DND-41 (cell line): ENCODE data around the gene IFT88.

ENCODE experiments used
- ATAC-seq: fragments of 200-7000 bp; cut with Tn5 transposase; 3 replicates; pipeline ENCODE4 v1.9.1; 2021; ENCODE audit warnings: low read depth; ENCODE audit not compliant: insufficient read depth
- DNase-seq: peaks from one replicate; pipeline ENCODE4 v3.0.0-alpha.2; 2020
- H2AFZ ChIP-seq: 2 replicates; pipeline ENCODE4 v1.6.0; 2012; ENCODE audit warnings: low read depth, low read length
- H3K27ac ChIP-seq: 2 replicates; pipeline ENCODE4 v1.5.1; 2012; ENCODE audit warnings: low read length, inconsistent platforms
- H3K27me3 ChIP-seq: fragments of 200-600 bp; sonication (generic); 2 replicates; pipeline ENCODE4 v1.6.0; 2012; ENCODE audit warnings: low read length, mild to moderate bottlenecking, inconsistent platforms; ENCODE audit not compliant: insufficient read depth, poor library complexity
- H3K36me3 ChIP-seq: 2 replicates; pipeline ENCODE4 v1.5.1; 2012; ENCODE audit warnings: low read length, inconsistent platforms; ENCODE audit not compliant: insufficient read depth
- H3K4me1 ChIP-seq: 2 replicates; pipeline ENCODE4 v1.5.1; 2012; ENCODE audit warnings: mild to moderate bottlenecking, low read length; ENCODE audit not compliant: insufficient read depth
- H3K4me2 ChIP-seq: 2 replicates; pipeline ENCODE4 v1.6.0; 2012; ENCODE audit warnings: mild to moderate bottlenecking, moderate library complexity, low read length, inconsistent platforms; ENCODE audit not compliant: insufficient read depth
- H3K4me3 ChIP-seq, 2 experiments: fragments of 200-600 bp in 1 of 2; shearing (Covaris generic) in 1 of 2; 2 replicates each; pipeline ENCODE4 v1.5.1; 2012 to 2016; ENCODE audit warnings: inconsistent platforms in 2 of 2, low read length in 2 of 2, mild to moderate bottlenecking in 2 of 2, low read depth in 1 of 2, moderate library complexity in 1 of 2
- H3K79me2 ChIP-seq: 2 replicates; pipeline ENCODE4 v1.6.0; 2012; ENCODE audit warnings: low read length, inconsistent platforms; ENCODE audit not compliant: insufficient read depth
- H3K9ac ChIP-seq: 2 replicates; pipeline ENCODE4 v1.6.0; 2012; ENCODE audit warnings: low read depth, mild to moderate bottlenecking, inconsistent platforms, low read length, moderate library complexity
- H3K9me3 ChIP-seq: 2 replicates; pipeline ENCODE4 v1.5.1; 2012; ENCODE audit warnings: low read length, moderate library complexity, mild to moderate bottlenecking, inconsistent platforms; ENCODE audit not compliant: insufficient read depth, severe bottlenecking
- H4K20me1 ChIP-seq: 2 replicates; pipeline ENCODE4 v1.6.0; 2012; ENCODE audit warnings: low read length; ENCODE audit not compliant: insufficient read depth
- CTCF ChIP-seq: IDR thresholded peaks from 2 replicates; pipeline ENCODE4 v1.5.1; 2012; ENCODE audit warnings: borderline replicate concordance, low read length, moderate library complexity, mild to moderate bottlenecking; ENCODE audit not compliant: poor library complexity, severe bottlenecking; ENCODE audit errors: extremely low read depth
- EZH2 ChIP-seq: IDR thresholded peaks from 3 replicates; pipeline ENCODE4 v1.6.1; 2012; ENCODE audit warnings: borderline replicate concordance, low read depth, mild to moderate bottlenecking, moderate library complexity, low read length, inconsistent platforms; ENCODE audit not compliant: severe bottlenecking

Gene IFT88

GRCh38 chr13:20561741-20562140, 5.2 kb upstream of the IFT88 start:
- Histone ChIP-seq H3K27me3 (no peaks in the 10 kb centered on the region), H3K4me2 (no peak overlapping the region), H2AFZ (no peak overlapping the region), H3K4me3 (no peak overlapping the region), H3K4me1 (peaks cover 6% of the 10 kb centered on the region), H3K9ac (no peak overlapping the region), H4K20me1 (no peaks in the 10 kb centered on the region), H3K36me3 (no peaks in the 10 kb centered on the region), H3K79me2 (no peaks in the 10 kb centered on the region), H3K9me3 (peaks cover 8% of the 10 kb centered on the region), H3K27ac (no peak overlapping the region)
- TF ChIP-seq EZH2, result no peak
- no peak for TF ChIP-seq CTCF
- no peak for ATAC-seq
- no peak for DNase-seq

GRCh38 chr13:20565115-20565736, 1.7 kb upstream of the IFT88 start:
- peaks cover 8% of the 10 kb centered on the region for H3K9me3 ChIP-seq
- no peaks in the 10 kb centered on the region for H3K36me3 ChIP-seq
- peaks cover 19% of the 10 kb centered on the region for H3K79me2 ChIP-seq
- DNase-seq (no peak), ATAC-seq (no peak)
- H2AFZ ChIP-seq, result no peak overlapping the region
- H4K20me1 ChIP-seq, result no peaks in the 10 kb centered on the region
- H3K4me3 ChIP-seq, result no peak overlapping the region
- H3K4me1 ChIP-seq, result peaks cover 16% of the 10 kb centered on the region
- H3K27me3 ChIP-seq, result no peaks in the 10 kb centered on the region
- no peak overlapping the region for H3K27ac ChIP-seq
- H3K4me2 ChIP-seq, result no peak overlapping the region
- no peak overlapping the region for H3K9ac ChIP-seq
- TF ChIP-seq CTCF, result no peak
- TF ChIP-seq EZH2, result no peak

GRCh38 chr13:20566468-20566897, 474 bp upstream of the IFT88 start:
- Histone ChIP-seq H3K27ac (peak overlapping the region; percentile 73), H3K27me3 (no peaks in the 10 kb centered on the region), H3K9me3 (peaks cover 8% of the 10 kb centered on the region), H3K36me3 (no peaks in the 10 kb centered on the region), H4K20me1 (no peaks in the 10 kb centered on the region), H3K4me3 (peak overlapping the region; percentile 44 to 82; a peak in 3 of 4 replicates), H2AFZ (peak overlapping the region; percentile 81), H3K79me2 (peaks cover 22% of the 10 kb centered on the region), H3K4me1 (peaks cover 16% of the 10 kb centered on the region), H3K4me2 (peak overlapping the region; percentile 71), H3K9ac (peak overlapping the region; percentile 72)
- ATAC-seq, result peak; percentile 70
- DNase-seq, result no peak
- TF ChIP-seq EZH2, result no peak
- TF ChIP-seq CTCF, result no peak
